ENCODE data around the gene IL9.

IL9 gene

DNA sequence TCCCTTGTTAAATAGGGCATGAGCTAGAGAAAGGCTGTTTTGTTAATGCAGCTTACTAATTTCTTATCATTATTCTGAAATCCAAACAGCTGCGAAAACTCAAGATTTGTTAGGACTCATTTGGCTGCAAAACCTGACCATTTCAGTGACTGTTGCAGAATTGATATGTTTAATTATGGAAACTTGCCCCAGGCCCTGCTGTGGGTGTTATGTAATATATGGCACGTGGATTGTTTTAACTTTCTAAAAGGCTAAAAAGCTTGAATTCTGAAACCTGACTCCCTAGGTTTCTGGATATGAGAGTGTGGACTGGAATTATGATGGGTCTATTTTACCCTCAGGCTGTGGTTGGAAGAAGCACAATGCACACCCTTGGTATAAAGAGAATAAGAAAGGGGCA lies 4.4 kb downstream of the IL9 start:
- no peak for DNase-seq (ENCODE audit: low spot score)

- DNase-seq (ENCODE audit: low spot score), result peak; percentile 47
These were observed 4.8 kb downstream of the IL9 start for GRCh38 chr5:135890867-135891266.

GRCh38 chr5:135890296-135890695 lies 5.3 kb downstream of the IL9 start:
- DNase-seq (ENCODE audit: low spot score), result no peak

DNA sequence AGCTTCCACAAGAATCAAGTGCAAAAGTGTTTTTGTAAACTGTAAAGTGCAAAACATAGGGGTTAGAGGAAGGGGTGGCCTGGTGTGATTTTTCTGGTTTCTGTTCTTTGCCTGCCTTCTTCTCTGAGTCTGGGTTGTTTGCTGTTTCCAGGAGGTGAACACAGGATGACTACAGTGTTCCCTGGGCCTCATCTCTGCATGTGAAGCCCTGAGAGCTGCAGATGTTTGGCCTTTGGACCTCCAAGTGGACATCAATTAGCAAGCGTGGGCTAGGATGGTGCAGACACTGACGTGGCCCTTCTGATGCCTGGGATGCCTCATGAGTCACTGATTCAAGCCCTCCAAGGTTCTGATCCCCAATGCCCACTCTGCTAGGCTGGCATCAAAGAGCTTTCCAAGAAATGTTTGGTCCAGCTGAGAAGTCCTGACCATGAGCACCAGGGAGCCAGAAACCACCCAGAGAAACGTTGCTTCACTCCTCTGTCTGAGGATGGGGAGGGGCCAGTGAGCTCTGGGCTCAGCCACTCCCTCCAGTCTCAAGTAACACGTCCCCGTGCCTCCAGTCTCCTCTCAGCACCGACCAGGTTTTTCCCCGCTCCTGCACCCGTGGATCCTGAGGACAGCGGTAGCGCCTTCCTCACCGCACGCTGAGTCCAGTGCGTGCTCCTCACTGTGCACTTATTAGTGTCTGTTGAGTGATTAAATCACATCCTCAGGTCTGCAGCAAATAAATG lies 7.6 kb downstream of the IL9 start:
- DNase-seq (ENCODE audit: low spot score), result no peak

- DNase-seq (ENCODE audit: low spot score), result peak; percentile 81
These were observed 8.2 kb downstream of the IL9 start for GRCh38 chr5:135887447-135887864.

DNA sequence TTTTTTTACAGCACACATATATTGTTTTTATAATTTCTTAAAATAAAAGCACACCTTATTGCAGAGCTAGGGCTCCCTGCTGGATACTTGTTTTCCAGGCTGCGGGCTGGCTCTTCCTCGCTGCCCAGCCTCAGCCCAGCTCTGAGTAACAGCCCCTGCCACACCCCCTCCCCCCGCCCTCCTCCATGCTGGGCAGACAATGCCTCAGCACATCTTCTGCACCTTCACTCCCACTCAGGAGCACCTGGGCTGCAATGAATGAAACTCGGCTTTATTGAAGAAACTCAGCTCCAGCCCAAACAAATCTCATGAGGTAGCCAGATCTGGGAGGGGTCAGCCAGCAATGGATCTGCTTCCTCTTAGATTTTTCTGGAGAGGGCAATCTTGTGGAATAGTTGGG lies 9.5 kb downstream of the IL9 start:
- no peak for DNase-seq (ENCODE audit: low spot score)

DNA sequence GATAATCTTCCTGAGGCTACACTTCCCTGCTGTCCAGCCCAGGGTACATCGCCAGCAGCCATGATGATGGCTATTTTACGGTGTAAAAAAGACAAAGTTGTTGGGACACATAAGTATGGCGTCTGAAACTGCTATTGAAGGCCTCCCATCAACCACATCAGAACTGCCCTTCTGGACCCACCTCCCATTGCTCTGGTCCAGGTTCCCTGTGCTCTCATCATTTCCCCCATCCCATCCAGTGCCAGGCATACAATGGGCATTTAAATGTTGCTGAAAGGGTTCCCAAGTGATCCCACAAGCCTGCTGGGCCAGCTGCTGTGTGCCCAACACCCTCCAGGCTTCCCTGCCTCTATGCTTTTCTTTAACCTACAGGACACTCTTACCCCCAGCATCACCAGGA lies 10.6 kb downstream of the IL9 start:
- DNase-seq (ENCODE audit: low spot score), result no peak

- DNase-seq (ENCODE audit: low spot score), result no peak
These were observed 12.2 kb downstream of the IL9 start for GRCh38 chr5:135883441-135883840.

DNA sequence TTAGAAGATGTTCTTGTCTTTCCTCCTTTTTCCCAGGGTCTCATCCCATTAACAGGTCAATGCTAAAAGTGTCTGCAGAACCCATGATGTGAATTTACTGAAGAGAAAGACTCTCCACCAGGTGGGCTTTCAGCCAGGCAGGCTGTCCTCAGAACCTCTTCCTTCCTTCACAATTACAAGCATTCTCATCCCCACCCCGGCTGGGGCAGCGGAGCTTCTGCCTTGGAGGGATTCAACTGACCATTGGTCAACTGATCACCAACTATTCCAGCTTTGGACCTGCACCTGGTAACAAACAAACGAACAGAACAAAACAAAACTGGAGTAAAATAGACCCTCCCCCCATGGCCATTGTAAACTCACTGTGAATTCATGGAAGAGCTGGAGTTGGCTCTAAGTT lies 12.6 kb downstream of the IL9 start:
- no peak for DNase-seq (ENCODE audit: low spot score)

DNA sequence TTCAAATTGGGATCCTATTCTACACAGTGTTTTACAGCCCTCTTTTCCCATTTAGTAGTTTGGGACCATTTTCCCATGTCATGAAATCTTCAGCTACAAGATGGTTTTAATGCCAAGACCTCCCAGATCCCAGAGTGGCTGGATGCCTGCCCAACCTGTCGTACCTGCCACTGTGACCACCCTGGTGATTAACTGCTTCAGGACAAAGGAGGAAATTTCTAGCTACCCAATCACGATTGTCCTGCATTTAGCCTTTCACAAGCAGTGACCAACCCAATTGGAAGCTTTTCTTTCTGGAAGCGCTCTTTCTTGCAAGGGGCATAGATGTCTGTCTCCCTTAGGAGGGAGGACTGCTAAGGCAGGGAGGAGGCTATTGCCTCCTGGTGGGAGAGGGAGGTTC lies 13.8 kb downstream of the IL9 start:
- no peak for DNase-seq (ENCODE audit: low spot score)

DNA sequence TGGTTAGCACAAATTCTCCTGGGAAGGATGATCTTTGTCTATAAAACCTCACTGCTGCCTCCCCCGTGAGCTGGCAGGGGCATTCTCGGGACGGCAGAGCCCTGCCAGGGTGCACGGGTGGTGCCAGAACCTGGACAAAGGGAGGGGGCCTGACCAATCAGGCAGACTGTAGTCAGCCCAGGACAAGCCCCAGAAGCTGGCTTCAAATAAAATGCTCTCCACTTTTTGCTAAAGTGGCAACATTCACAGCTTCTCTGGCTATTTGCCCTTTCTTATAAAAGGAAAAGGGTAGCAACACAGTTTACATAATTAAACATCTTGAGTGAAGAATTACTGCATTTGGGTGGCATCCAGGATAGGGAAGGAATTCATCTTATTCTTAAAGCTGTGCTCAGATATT lies 14.4 kb downstream of the IL9 start:
- no peak for DNase-seq (ENCODE audit: low spot score)

- DNase-seq (ENCODE audit: low spot score), result no peak
These were observed 14.8 kb downstream of the IL9 start for GRCh38 chr5:135880801-135881200.

- peak; percentile 46 for DNase-seq (ENCODE audit: low spot score)
These were observed 15.4 kb downstream of the IL9 start for GRCh38 chr5:135880278-135880677.

DNA sequence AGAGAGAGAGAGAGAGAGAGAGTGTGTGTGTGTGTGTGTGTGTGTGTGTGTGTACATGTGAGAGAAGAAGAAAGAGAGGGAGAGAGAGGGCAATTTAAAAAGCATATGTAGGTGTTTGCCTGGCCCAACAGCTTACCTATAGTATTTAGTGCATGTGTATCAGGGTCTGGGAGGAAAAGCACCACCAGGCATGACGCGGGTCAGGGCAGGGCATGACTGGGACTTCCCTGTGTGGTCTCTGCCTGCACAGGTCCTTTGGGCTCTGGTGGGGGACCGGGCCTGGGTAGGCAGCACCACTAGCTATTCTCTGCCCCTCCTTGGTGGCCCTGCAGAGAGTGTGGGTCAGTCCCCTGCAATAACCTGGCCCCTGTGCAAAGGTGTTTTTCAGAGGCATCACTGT lies 16.1 kb downstream of the IL9 start:
- no peak for DNase-seq (ENCODE audit: low spot score)

DNA sequence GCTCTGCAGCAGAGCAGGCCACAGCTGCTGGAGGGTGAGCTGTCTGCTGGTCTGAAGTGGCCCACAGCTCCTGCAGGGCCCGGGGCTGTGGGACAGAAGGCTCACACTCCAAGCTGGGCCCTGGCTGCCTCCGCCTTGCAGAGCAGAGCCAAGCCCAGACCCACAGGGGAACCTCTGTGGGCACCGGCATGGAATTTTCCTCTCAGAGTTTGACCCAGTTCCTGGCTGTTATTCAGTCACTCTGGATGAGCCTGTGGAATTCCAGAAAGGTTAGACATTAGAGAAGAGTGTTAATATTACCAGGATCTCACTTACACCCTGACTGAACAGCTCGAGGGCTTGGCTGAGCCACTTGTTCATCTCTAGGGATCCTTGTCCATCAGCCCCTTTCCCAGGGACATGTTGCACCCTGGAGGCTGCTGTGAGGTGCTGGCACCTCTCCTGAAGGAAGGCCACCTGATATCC lies 17.5 kb downstream of the IL9 start:
- DNase-seq (ENCODE audit: low spot score), result no peak

DNA sequence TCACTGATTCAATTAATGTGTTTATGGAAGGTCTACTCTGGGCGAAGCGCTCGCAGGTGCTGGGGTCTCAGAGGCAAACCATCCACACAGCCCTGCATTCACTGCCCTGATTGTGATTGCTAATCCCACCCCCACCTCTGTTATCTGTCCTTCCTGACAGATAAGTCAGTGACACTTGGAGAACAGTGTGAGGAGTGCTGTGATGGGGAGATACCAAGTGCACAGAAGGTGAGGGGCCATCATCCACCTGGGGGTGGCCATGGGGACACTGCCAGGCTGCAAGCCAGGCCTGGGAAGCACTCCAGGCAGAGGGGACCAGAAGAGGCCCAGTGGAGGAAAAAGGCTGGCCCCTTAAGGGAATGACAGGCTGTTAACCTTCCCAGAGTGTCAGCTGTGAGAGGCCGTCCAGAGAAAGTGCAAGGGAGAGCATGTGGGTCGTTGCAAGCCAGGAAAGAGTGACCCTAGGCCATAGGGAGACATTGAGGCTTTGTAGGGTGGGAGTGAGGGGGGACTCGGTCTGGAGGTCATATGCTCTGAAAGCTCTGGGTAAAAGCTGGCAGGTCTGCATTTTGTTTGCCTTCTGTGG lies 18.0 kb downstream of the IL9 start:
- no peak for DNase-seq (ENCODE audit: low spot score)

GRCh38 chr5:135876146-135876545 lies 19.5 kb downstream of the IL9 start:
- no peak for DNase-seq (ENCODE audit: low spot score)

- no peak for DNase-seq (ENCODE audit: low spot score)
These were observed 20.1 kb downstream of the IL9 start for GRCh38 chr5:135875567-135875966.

DNA sequence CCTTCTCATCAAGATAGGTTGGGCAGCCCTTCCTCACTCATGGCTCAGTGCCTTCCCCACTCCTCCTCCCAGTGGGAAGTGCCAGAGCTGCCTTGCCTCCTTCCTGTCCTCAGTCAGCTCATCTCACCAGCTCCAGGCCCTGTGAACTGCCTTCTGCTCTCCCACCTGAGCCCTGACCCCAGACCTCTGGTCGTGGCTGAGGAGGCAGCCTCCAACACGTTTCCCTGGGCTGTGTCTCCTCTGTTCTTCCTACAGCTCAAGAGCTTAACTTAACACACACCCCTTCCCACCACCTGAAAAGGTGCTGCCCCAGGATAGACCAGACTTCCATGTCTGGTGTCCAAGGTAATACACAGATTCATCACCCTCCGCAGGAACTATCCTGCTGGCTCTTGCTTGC lies 21.2 kb downstream of the IL9 start:
- no peak for DNase-seq (ENCODE audit: low spot score)

DNA sequence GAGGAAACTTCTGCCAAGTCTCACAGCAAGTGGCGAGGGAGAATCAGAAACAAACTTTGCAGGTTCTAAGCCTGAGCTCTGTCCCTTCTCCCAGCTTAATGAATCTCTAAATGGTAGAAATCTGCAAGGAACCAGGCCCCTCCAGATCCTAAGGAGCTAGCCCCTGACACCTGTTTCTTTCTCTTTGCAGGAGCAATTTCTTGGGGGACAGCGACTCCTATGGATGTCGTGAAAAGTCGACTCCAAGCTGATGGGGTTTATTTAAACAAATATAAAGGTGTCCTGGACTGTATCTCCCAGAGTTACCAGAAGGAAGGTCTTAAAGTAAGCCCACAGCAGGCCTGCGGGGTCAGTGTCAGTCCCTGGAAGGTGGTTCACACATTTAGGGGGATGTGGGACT lies 21.8 kb downstream of the IL9 start:
- DNase-seq (ENCODE audit: low spot score), result no peak

DNA sequence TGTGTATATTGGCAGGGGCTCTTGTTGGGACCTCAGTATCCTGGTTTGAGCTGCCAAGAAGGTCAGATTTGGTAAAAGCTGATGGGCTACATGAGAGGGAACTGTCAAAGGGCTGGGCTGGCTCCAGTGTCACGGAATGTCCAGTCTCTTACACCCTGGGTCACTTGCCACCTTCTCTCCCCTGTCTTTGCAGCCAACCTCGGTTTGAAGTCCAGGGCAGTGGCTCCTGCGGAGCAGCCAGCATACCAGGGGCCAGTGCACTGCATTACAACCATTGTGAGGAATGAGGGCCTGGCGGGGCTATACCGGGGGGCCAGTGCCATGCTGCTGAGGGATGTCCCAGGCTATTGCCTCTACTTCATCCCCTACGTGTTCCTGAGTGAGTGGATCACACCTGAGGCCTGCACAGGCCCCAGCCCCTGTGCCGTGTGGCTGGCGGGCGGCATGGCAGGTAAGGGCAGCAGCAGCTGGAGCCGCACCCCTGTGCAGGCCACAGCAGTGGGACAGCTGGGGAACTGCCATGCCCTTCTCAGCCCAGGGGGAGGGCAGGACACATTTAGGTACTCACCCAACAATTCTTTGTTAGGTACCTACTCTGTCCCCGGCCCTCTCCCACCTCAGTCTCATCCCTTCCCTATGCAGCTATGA lies 24.2 kb downstream of the IL9 start:
- DNase-seq (ENCODE audit: low spot score), result no peak

- DNase-seq (ENCODE audit: low spot score), result no peak
These were observed 25.7 kb downstream of the IL9 start for GRCh38 chr5:135869935-135870334.

- no peak for DNase-seq (ENCODE audit: low spot score)
These were observed 26.4 kb downstream of the IL9 start for GRCh38 chr5:135869276-135869675.

- no peak for DNase-seq (ENCODE audit: low spot score)
These were observed 27.0 kb downstream of the IL9 start for GRCh38 chr5:135868681-135869080.

Measured in SW480 (cell line).